Sigmoid colon (tissue), 7 donors: ENCODE data around the gene PPARD. TPM values are rescaled to one million over a fixed set of nuclear protein-coding genes. Genes with fewer than 3 reads are reported as not detected.
"Not testable (repeated sequence)": the region's sequence is repeated elsewhere in the genome, so short reads cannot be mapped to it uniquely, and the experiment has no call there.

Experiments
- DNase-seq: peaks from one replicate; pipeline ENCODE4 v3.0.0-alpha.2; 2019
- H3K27ac ChIP-seq, 4 donors: fragments of 200-600 bp; sonication (generic); one replicate each; pipeline ENCODE4 v1.5.1; 2016 to 2019; ENCODE audit warnings: mild to moderate bottlenecking in 1 of 4
- H3K27me3 ChIP-seq, 3 donors: fragments of 200-600 bp; sonication (generic); one replicate each; pipeline ENCODE4 v1.5.1; 2019; ENCODE audit warnings: mild to moderate bottlenecking in 1 of 3
- H3K36me3 ChIP-seq, 4 donors: fragments of 200-600 bp; sonication (generic); one replicate each; pipeline ENCODE4 v1.5.1; 2016 to 2019
- H3K4me1 ChIP-seq, 4 donors: fragments of 200-600 bp; sonication (generic); one replicate each; pipeline ENCODE4 v1.5.1; 2017 to 2019
- H3K4me3 ChIP-seq, 4 donors: fragments of 200-600 bp; sonication (generic); one replicate each; pipeline ENCODE4 v1.5.1; 2017 to 2019; ENCODE audit warnings: mild to moderate bottlenecking in 2 of 4, moderate library complexity in 1 of 4
- H3K9me3 ChIP-seq, 4 donors: fragments of 200-600 bp in 3 of 4; sonication (generic) in 3 of 4; one replicate each; pipeline versions ENCODE4 v1.5.1 to v1.6.1; 2013 to 2019
- EP300 ChIP-seq, 4 donors: sonication (generic); formaldehyde crosslinking; IDR thresholded peaks; one replicate each; pipeline ENCODE4 v1.6.1; 2017; ENCODE audit warnings: antibody characterized with exemption in 4 of 4
- POLR2A ChIP-seq, 2 donors: fragments of 450-650 bp; IDR thresholded peaks; one replicate each; pipeline ENCODE4 v1.6.1; 2016; ENCODE audit warnings: antibody characterized with exemption in 2 of 2, mild to moderate bottlenecking in 2 of 2, moderate library complexity in 2 of 2
- POLR2AphosphoS5 ChIP-seq, 4 donors: sonication (generic); formaldehyde crosslinking; IDR thresholded peaks; one replicate each; pipeline ENCODE4 v1.6.1; 2017; ENCODE audit warnings: antibody characterized with exemption in 4 of 4
- WGBS, 2 donors: extraction: QIAGEN DNeasy Blood & Tissue Kit; methylation state at CpG; one replicate each; pipeline ENCODE4 v1.1.7; 2013; 5-methylcytosine and 5-hydroxymethylcytosine counted together
- intact Hi-C: fragments of 100-400 bp; cut with DNase I; formaldehyde crosslinking; loops from one replicate; pipeline ENCODE4 v1.15.1; 2023
- polyA plus RNA-seq, 3 donors: library from polyadenylated mRNA; stranded (reverse); fragments of 200-250 nt; gene quantifications; one replicate each; pipeline ENCODE4 v1.2.3, GENCODE V29; 2013
- total RNA-seq, 4 donors: library from RNA; depleted of rRNA; stranded (reverse); fragments of >200 nt; gene quantifications; one replicate each; pipeline ENCODE4 v1.1.0, GENCODE V29; 2016
- TF ChIP-seq, protein P1 (sequence below), 4 experiments: fragments of 450-650 bp in 3 of 4; fragments of 200-600 bp in 1 of 4; IDR thresholded peaks; one replicate each; pipeline ENCODE4 v1.5.1; 2016 to 2019; ENCODE audit warnings: antibody characterized with exemption in 4 of 4, mild to moderate bottlenecking in 3 of 4, moderate library complexity in 2 of 4
- donor health status: healthy with polysubstance abuse.
- donor health status: Bipolar disorder and iron deficiency.
- donor health status: healthy.

PPARD gene
- total and polyA plus RNA-seq, 7 donors, result 5.8 to 75.4 (median 16.8) TPM

DNA sequence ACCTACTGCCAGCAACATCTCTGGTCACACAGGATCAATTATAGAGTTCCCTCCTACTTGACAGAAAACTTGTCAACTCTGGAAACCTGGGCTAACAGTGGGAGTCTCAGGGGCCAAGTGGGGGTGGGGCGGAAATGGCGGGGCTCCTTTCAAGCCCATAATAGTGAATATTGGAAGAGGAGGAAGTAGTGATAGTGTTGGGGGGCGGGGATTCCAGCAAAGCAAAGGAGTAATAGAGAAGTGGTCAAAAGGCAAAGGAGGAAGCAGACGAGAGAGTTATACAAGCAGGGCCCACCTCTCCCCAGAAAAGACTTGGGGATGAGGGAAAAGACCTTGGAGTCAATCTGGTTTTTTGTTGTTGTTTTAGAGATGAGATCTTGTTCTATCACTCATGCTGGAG is 42.7 kb upstream of the PPARD start:
- Histone ChIP-seq H3K27me3 (no peaks in the 10 kb centered on the region), H3K36me3 (peaks cover 0 to 17% (median 5%) of the 10 kb centered on the region in 4 donors), H3K27ac (no peak overlapping the region), H3K4me3 (no peak overlapping the region), H3K9me3 (no peaks in the 10 kb centered on the region), H3K4me1 (peaks cover 0 to 14% (median 13%) of the 10 kb centered on the region in 4 donors)
- DNase-seq, result peak; percentile 68
- TF ChIP-seq, protein P1, sequence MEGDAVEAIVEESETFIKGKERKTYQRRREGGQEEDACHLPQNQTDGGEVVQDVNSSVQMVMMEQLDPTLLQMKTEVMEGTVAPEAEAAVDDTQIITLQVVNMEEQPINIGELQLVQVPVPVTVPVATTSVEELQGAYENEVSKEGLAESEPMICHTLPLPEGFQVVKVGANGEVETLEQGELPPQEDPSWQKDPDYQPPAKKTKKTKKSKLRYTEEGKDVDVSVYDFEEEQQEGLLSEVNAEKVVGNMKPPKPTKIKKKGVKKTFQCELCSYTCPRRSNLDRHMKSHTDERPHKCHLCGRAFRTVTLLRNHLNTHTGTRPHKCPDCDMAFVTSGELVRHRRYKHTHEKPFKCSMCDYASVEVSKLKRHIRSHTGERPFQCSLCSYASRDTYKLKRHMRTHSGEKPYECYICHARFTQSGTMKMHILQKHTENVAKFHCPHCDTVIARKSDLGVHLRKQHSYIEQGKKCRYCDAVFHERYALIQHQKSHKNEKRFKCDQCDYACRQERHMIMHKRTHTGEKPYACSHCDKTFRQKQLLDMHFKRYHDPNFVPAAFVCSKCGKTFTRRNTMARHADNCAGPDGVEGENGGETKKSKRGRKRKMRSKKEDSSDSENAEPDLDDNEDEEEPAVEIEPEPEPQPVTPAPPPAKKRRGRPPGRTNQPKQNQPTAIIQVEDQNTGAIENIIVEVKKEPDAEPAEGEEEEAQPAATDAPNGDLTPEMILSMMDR (IDR thresholded peaks at IDR 0.05), result no peak
- no peak for TF ChIP-seq EP300 (IDR thresholded peaks at IDR 0.05)
- no peak for TF ChIP-seq POLR2AphosphoS5 (IDR thresholded peaks at IDR 0.05)
- TF ChIP-seq POLR2A (IDR thresholded peaks at IDR 0.05), result no peak
- intact Hi-C loops, result loop anchor here (5.0 kb wide), 1 partner anchor 43 kb away; the partner anchor contains the start of gene PPARD
- 43 to 65% methylated on average over 4 of the region's 4 CpGs for WGBS, 2 donors

DNA sequence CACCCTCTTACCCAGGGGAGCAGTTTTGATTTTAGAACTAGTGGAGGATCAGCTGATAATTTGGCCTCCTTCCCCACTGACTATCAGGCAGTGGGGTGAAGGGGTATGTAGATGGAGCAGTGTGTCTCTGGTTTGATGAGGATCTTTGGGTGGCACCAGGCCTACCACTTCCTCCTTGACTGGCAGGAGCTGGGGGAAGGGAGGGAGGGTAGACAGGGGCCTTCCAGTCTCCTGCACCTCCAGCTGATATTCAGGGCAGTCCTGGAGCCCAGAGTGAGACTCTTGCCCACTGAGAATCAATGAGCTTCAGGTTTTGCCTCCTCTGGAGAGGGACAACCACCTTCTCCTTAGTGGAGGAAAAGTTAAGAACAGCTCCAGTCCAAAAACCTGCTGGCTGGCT is 41.5 kb upstream of the PPARD start:
- intact Hi-C loops, result no loop called here
- H3K27ac ChIP-seq, result no peak overlapping the region
- no peak overlapping the region for H3K4me3 ChIP-seq
- TF ChIP-seq, protein P1 (IDR thresholded peaks at IDR 0.05), result no peak
- TF ChIP-seq EP300 (IDR thresholded peaks at IDR 0.05), result no peak
- no peak for TF ChIP-seq POLR2AphosphoS5 (IDR thresholded peaks at IDR 0.05)
- no peak for TF ChIP-seq POLR2A (IDR thresholded peaks at IDR 0.05)
- peak; percentile 61 for DNase-seq
- peaks cover 0 to 5% (median 0%) of the 10 kb centered on the region in 4 donors for H3K36me3 ChIP-seq
- no peaks in the 10 kb centered on the region for H3K9me3 ChIP-seq
- H3K4me1 ChIP-seq, result peaks cover 0 to 14% (median 13%) of the 10 kb centered on the region in 4 donors
- no peaks in the 10 kb centered on the region for H3K27me3 ChIP-seq

DNA sequence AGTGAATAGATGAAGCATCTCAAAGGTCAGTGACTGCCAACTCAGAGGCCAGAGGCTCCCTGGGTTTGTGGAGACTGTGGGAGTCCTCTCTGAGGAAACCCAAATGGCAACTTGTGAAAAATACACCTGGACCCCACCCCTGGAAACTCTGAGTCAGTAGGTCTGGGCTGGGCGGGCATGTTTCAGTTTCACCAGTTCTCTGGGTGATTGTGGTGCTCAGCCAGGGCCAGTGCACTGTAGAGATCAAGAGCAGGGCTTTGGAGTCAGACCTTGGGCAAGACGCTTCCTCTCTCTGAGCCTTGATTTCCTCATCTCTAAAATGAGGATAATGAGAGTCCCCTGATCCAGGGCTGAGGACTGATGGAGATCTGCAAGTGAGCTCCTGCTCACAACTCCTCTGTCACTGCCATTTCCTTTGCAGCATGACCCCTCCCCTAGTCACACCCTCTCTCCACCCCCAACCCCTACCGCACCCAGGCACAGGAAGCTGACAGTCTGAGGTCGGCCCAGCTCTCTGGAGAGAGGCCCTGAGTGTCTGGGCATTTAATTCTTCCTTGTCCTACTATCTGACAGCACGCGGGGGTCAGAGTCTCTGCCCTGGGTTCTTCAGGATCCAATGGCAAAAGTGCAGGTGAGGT is 39.6 kb upstream of the PPARD start:
- intact Hi-C loops, result no loop called here
- TF ChIP-seq POLR2A (IDR thresholded peaks at IDR 0.05) (no peak), EP300 (IDR thresholded peaks at IDR 0.05) (no peak), POLR2AphosphoS5 (IDR thresholded peaks at IDR 0.05) (no peak)
- TF ChIP-seq, protein P1 (IDR thresholded peaks at IDR 0.05), result no peak
- DNase-seq, result peak; percentile 61
- Histone ChIP-seq H3K36me3 (no peaks in the 10 kb centered on the region), H3K4me1 (peaks cover 0 to 6% (median 6%) of the 10 kb centered on the region in 4 donors), H3K9me3 (no peaks in the 10 kb centered on the region), H3K4me3 (no peak overlapping the region), H3K27ac (no peak overlapping the region), H3K27me3 (no peaks in the 10 kb centered on the region)
- 11 to 18% methylated on average over 6 of the region's 6 CpGs for WGBS, 2 donors

- no peaks in the 10 kb centered on the region for H3K27me3 ChIP-seq
- no peak for TF ChIP-seq POLR2A (IDR thresholded peaks at IDR 0.05)
- no peak for TF ChIP-seq POLR2AphosphoS5 (IDR thresholded peaks at IDR 0.05)
- TF ChIP-seq, protein P1 (IDR thresholded peaks at IDR 0.05), result no peak
- no peak for TF ChIP-seq EP300 (IDR thresholded peaks at IDR 0.05)
- H3K27ac ChIP-seq, result no peak overlapping the region
- no peak overlapping the region for H3K4me3 ChIP-seq
- 85 to 91% methylated on average over 1 of the region's 1 CpG for WGBS, 2 donors
- H3K4me1 ChIP-seq, result no peaks in the 10 kb centered on the region
- intact Hi-C loops, result no loop called here
- no peaks in the 10 kb centered on the region for H3K36me3 ChIP-seq
- DNase-seq, result peak; percentile 17
- H3K9me3 ChIP-seq, result no peaks in the 10 kb centered on the region
Observed at GRCh38 chr6:35304299-35304698, 38.1 kb upstream of the PPARD start.

DNA sequence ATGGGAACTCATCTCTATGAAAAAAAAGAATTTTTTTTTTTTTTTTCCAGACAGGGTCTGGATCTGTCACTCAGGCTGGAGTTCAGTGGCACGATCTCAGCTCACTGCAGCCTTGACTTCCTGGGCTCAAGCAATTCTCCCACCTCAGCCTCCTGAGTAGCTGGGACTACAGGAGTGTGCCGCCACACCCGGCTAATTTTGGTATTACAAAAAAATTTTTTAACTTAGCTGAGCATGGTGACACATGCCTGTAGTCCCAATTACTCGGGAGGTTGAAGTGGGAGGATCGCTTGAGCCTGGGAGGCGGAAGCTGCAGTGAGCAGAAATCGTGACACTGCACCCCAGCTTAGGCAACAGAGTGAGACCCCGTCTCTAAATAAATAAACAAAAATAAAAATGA is 37.2 kb upstream of the PPARD start:
- no peak overlapping the region for H3K27ac ChIP-seq

DNA sequence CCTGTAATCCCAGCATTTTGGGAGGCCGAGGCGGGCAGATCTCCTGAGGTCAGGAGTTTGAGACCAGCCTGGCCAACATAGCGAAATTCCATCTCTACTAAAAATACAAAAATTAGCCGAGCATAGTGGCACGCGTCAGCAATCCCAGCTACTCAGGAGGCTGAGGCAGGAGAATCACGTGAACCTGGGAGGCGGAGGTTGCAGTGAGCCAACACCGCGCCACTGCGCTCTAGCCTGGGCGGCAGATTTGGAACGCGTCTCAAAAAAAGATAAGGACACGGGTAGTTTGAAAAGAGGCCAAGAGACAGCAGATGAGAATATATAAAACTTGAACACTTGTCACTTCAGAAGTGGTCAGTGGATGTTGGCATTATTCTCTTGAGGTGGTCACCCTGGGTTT is 35.2 kb upstream of the PPARD start:
- intact Hi-C loops, H3K27me3 ChIP-seq, H3K9me3 ChIP-seq, H3K36me3 ChIP-seq, H3K4me1 ChIP-seq, H3K4me3 ChIP-seq, DNase-seq, H3K27ac ChIP-seq: not testable (repeated sequence)
- 95% methylated on average over 15 of the region's 15 CpGs for WGBS, 2 donors

More for the DNA sequence above, 37.2 kb upstream of the PPARD start:
- 90 to 91% methylated on average over 8 of the region's 8 CpGs for WGBS, 2 donors
- H3K4me1 ChIP-seq, result no peaks in the 10 kb centered on the region
- TF ChIP-seq, protein P1 (IDR thresholded peaks at IDR 0.05), result no peak
- TF ChIP-seq POLR2AphosphoS5 (IDR thresholded peaks at IDR 0.05) (no peak), EP300 (IDR thresholded peaks at IDR 0.05) (no peak), POLR2A (IDR thresholded peaks at IDR 0.05) (no peak)
- H3K36me3 ChIP-seq, result no peaks in the 10 kb centered on the region
- intact Hi-C loops, result no loop called here
- no peaks in the 10 kb centered on the region for H3K9me3 ChIP-seq
- no peak overlapping the region for H3K4me3 ChIP-seq
- no peaks in the 10 kb centered on the region for H3K27me3 ChIP-seq
- DNase-seq, result peak; percentile 19

- H3K36me3 ChIP-seq, H3K4me3 ChIP-seq, H3K27me3 ChIP-seq, H3K27ac ChIP-seq, H3K4me1 ChIP-seq, DNase-seq, intact Hi-C loops, H3K9me3 ChIP-seq: not testable (repeated sequence)
- 94 to 97% methylated on average over 2 of the region's 2 CpGs for WGBS, 2 donors
Observed at GRCh38 chr6:35308543-35308942, 33.8 kb upstream of the PPARD start.
